Tibial nerve (tissue), 4 donors: ENCODE measurements around the gene NLRP10.

ENCODE experiments used
- CTCF ChIP-seq, 5 experiments: fragments of 200-600 bp in 3 of 5; fragments of 450-650 bp in 2 of 5; sonication (generic) in 3 of 5; IDR thresholded peaks; one replicate each; pipeline ENCODE4 v1.5.1; 2016 to 2019; ENCODE audit warnings: antibody characterized with exemption in 5 of 5, mild to moderate bottlenecking in 3 of 5, moderate library complexity in 2 of 5
- EP300 ChIP-seq, 2 donors: sonication (generic); formaldehyde crosslinking; IDR thresholded peaks; one replicate each; pipeline ENCODE4 v1.6.1; 2017; ENCODE audit warnings: antibody characterized with exemption in 2 of 2, mild to moderate bottlenecking in 1 of 2
- POLR2A ChIP-seq, 2 donors: fragments of 450-650 bp; IDR thresholded peaks; one replicate each; pipeline ENCODE4 v1.6.1; 2017; ENCODE audit warnings: antibody characterized with exemption in 2 of 2, mild to moderate bottlenecking in 2 of 2, moderate library complexity in 2 of 2

- TF ChIP-seq CTCF (IDR thresholded peaks at IDR 0.05) (no peak), POLR2A (IDR thresholded peaks at IDR 0.05) (no peak), EP300 (IDR thresholded peaks at IDR 0.05) (no peak)
Measured at GRCh38 chr11:7944123-7944522, 21.1 kb downstream of the NLRP10 start.
